Large intestine (tissue), 3 donors: ENCODE data around the gene VPREB3. TPM values are rescaled to one million over a fixed set of nuclear protein-coding genes. Genes with fewer than 3 reads are reported as not detected.

Experiments used
- DNase-seq, 2 donors: peaks; one replicate each; pipeline versions ENCODE4 v3.0.0 to v3.0.0-alpha.2; 2013
- H3K27ac ChIP-seq: one replicate; pipeline ENCODE4 v1.5.1; 2013; ENCODE audit warnings: low read length
- H3K27me3 ChIP-seq: 2 replicates; pipeline ENCODE4 v1.6.1; 2013; ENCODE audit warnings: low read length; ENCODE audit not compliant: control insufficient read depth, insufficient read depth
- H3K36me3 ChIP-seq: 2 replicates; pipeline ENCODE4 v1.6.1; 2013; ENCODE audit warnings: low read length; ENCODE audit not compliant: control insufficient read depth, insufficient read depth
- H3K4me1 ChIP-seq: one replicate; pipeline ENCODE4 v1.6.1; 2013; ENCODE audit warnings: low read length; ENCODE audit not compliant: control insufficient read depth, insufficient read depth
- H3K4me3 ChIP-seq: one replicate; pipeline ENCODE4 v1.5.1; 2013; ENCODE audit warnings: low read length
- H3K9me3 ChIP-seq: one replicate; pipeline ENCODE4 v1.6.1; 2013; ENCODE audit warnings: mild to moderate bottlenecking, low read depth, low read length, moderate library complexity; ENCODE audit not compliant: control insufficient read depth
- WGBS: methylation state at CpG from one replicate; pipeline ENCODE4 v1.1.5; 2013; ENCODE audit warnings: low lambda C conversion rate; ENCODE audit not compliant: insufficient coverage; 5-methylcytosine and 5-hydroxymethylcytosine counted together
- polyA plus RNA-seq: library from polyadenylated mRNA; unstranded; fragments of 120-200 nt; gene quantifications from one replicate; pipeline ENCODE4 v1.2.1, GENCODE V29; 2013

The VPREB3 gene
- polyA plus RNA-seq, 1 donor: 0.45 TPM

DNA sequence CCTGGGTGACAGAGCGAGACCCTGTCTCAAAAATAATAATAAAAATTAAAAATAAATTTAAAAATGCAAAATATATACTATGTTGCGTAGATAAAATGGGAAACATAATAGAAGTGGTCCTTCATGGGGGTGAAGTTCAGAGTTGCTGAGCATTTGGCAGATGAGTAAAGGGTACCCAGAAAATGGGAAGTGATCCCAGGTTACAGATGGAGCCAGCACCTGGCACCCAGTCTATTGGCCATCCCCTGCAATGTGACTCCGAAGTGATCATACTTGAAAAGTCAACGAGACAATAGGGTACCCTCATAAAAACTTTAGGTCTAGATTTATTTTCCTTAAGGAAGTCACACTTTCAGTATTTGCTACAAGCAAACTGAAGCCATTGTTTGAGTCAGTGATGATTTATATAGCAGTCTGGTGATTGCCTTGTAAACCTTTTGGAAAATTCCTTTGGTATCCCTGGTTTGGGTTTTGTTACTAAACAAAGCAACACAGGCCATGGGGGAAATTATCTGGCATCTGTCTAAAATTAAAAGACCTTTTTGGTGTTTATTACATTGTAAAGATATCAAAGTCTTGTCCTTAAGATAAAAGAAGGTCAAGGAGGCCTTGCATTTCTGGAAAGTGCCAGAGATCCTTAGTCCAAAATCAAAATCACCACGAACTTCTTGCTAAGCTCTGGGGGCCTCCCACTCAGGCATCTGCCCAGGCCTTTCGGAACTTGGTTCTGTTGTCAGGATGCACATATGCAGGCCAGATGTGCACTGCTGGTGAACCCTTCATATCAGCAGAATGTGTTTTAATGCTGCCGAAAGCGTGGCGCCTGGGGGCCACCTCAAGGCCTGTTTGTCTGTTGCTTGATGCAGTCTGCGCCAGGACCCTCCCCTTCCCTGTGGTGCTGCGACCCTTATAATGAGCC lies 36.9 kb upstream of the VPREB3 start:
- no peak for DNase-seq
- Histone ChIP-seq H3K27me3 (no peaks in the 10 kb centered on the region), H3K27ac (no peak overlapping the region), H3K4me3 (no peak overlapping the region), H3K36me3 (peaks cover 52% of the 10 kb centered on the region), H3K9me3 (no peaks in the 10 kb centered on the region), H3K4me1 (peaks cover 9% of the 10 kb centered on the region)
- WGBS: 58% methylated on average over 4 of the region's 11 CpGs

DNA sequence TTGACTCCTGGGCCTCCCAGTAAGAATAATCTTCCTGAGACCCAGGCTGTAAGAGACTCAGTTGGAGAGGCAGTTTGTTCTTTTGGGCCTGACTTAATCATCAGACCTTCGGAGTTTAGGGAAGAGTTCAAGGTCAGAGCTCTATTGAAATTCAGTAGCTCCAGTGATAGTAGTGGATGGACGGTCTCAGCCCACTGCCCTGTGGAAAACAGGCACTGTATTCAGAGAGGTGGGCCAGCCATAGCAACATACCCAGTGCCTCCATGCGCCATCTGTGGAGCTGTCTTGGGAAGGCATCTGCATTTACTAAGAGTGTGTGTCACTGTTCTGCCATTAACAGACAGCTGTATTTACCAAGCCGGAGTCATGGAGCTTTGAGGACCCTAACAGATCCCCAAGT lies 35.4 kb upstream of the VPREB3 start:
- Histone ChIP-seq H3K4me1 (peaks cover 10% of the 10 kb centered on the region), H3K4me3 (no peak overlapping the region), H3K9me3 (no peaks in the 10 kb centered on the region), H3K27me3 (no peaks in the 10 kb centered on the region), H3K27ac (no peak overlapping the region), H3K36me3 (peaks cover 42% of the 10 kb centered on the region)
- DNase-seq: peak in 1 of 2 donors; percentile 17
- no CpG with 5 or more reads among the region's 4 CpGs for WGBS

- no peak overlapping the region for H3K4me3 ChIP-seq
- H3K4me1 ChIP-seq: peaks cover 15% of the 10 kb centered on the region
- H3K36me3 ChIP-seq: peaks cover 37% of the 10 kb centered on the region
- H3K27ac ChIP-seq: no peak overlapping the region
- no peaks in the 10 kb centered on the region for H3K9me3 ChIP-seq
- DNase-seq: no peak
- 43% methylated on average over 1 of the region's 4 CpGs for WGBS
- H3K27me3 ChIP-seq: no peaks in the 10 kb centered on the region
Observed at GRCh38 chr22:23789121-23789520, 34.9 kb upstream of the VPREB3 start.

DNA sequence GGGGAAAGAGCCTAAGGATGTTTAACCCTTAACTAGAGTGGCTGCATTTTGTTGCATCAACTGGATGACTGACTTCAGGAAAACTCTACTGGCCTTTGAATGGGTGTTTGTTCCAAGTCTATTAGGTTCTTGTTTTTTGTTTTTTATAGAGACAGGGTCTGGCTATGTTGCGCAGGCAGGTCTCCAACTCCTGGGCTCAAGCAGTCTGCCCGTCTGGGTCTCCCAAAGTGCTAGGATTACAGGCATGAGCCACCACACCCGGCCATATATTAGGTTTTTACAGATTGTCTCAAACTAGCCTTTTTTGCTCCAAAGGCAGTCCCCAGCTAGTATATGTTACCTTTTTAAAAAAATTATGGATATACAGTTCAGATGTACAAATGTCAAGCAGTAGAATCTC lies 33.7 kb upstream of the VPREB3 start:
- no peaks in the 10 kb centered on the region for H3K9me3 ChIP-seq
- WGBS: 100% methylated on average over 1 of the region's 3 CpGs
- no peak overlapping the region for H3K27ac ChIP-seq
- H3K4me3 ChIP-seq: peak overlapping the region; percentile 84
- H3K36me3 ChIP-seq: peaks cover 25% of the 10 kb centered on the region
- no peak for DNase-seq
- peaks cover 27% of the 10 kb centered on the region for H3K4me1 ChIP-seq
- H3K27me3 ChIP-seq: no peaks in the 10 kb centered on the region

DNA sequence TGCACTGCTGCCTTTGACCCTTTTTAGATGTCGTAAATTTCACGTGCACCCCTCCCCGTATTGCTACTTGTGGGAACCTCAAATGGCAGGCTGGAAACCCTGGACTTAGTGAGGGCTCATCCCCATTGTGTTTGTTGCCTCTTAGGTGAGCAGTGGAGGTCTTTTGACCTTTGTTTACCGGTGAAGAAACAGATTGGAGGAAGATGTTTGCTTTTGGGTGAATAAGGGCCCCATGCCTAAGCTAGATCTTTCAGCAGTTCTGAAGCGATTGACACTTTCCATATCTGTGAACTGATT lies 33.3 kb upstream of the VPREB3 start:
- no peak for DNase-seq
- Histone ChIP-seq H3K27me3 (no peaks in the 10 kb centered on the region), H3K4me3 (peak overlapping the region; percentile 84), H3K27ac (peak overlapping the region; percentile 9), H3K9me3 (no peaks in the 10 kb centered on the region), H3K4me1 (peaks cover 31% of the 10 kb centered on the region), H3K36me3 (peaks cover 21% of the 10 kb centered on the region)
- 0% methylated on average over 1 of the region's 5 CpGs for WGBS

GRCh38 chr22:23786752-23787599 lies 32.8 kb upstream of the VPREB3 start, which contains the start of gene SMARCB1:
SMARCB1 (plus strand) TSS chr22:23786966; CDS start chr22:23787170, 204 bp downstream.
- Histone ChIP-seq H3K27me3 (no peaks in the 10 kb centered on the region), H3K9me3 (no peaks in the 10 kb centered on the region), H3K27ac (peak within 1 kb of the TSS; percentile 99), H3K4me1 (peaks cover 36% of the 10 kb centered on the region), H3K36me3 (peaks cover 16% of the 10 kb centered on the region), H3K4me3 (peak within 1 kb of the TSS; percentile 84)
- DNase-seq: peak; percentile 89 to 95
- no CpG with 5 or more reads among the region's 97 CpGs for WGBS

GRCh38 chr22:23786261-23786710 lies 32.1 kb upstream of the VPREB3 start:
- Histone ChIP-seq H3K9me3 (no peaks in the 10 kb centered on the region), H3K4me1 (peaks cover 43% of the 10 kb centered on the region), H3K36me3 (peaks cover 9% of the 10 kb centered on the region), H3K27ac (peak overlapping the region; percentile 99), H3K4me3 (peak overlapping the region; percentile 84), H3K27me3 (no peaks in the 10 kb centered on the region)
- peak in 1 of 2 donors; percentile 8 for DNase-seq
- no CpG with 5 or more reads among the region's 9 CpGs for WGBS

DNA sequence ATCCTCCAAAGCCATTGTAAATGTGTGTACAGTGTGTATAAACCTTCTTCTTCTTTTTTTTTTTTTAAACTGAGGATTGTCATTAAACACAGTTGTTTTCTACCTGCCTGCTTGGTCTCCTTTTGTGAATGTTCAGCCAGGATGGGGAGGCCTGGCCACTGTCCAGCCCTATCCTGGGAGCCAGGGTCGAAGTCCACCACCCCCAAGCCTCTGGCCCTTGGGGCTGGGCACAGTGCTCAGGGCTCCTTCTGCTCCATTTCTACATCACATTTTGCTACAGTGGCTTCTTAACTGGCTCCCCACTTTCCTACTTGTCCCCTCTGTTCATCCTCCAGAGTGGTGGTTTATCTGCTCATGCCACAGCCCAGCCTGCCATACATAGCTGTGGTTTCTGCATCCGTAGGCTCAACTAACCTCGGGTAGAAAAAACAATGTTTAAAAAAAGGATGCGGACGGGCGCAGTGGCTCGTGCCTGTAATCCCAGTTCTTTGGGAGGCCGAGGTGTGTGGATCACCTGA lies 30.0 kb upstream of the VPREB3 start:
- H3K36me3 ChIP-seq: no peaks in the 10 kb centered on the region
- H3K4me1 ChIP-seq: peaks cover 52% of the 10 kb centered on the region
- no peaks in the 10 kb centered on the region for H3K27me3 ChIP-seq
- peak overlapping the region; percentile 70 for H3K27ac ChIP-seq
- DNase-seq: peak in 1 of 2 donors; percentile 55
- no peak overlapping the region for H3K4me3 ChIP-seq
- H3K9me3 ChIP-seq: no peaks in the 10 kb centered on the region
- no CpG with 5 or more reads among the region's 8 CpGs for WGBS

- H3K9me3 ChIP-seq: no peaks in the 10 kb centered on the region
- peaks cover 57% of the 10 kb centered on the region for H3K4me1 ChIP-seq
- no peak overlapping the region for H3K4me3 ChIP-seq
- DNase-seq: peak in 1 of 2 donors; percentile 53
- peak overlapping the region; percentile 70 for H3K27ac ChIP-seq
- no peaks in the 10 kb centered on the region for H3K27me3 ChIP-seq
- H3K36me3 ChIP-seq: no peaks in the 10 kb centered on the region
- no CpG with 5 or more reads among the region's 15 CpGs for WGBS
Observed at GRCh38 chr22:23783265-23784150, 29.3 kb upstream of the VPREB3 start.
